GM23338 (cell line): Measurements from ENCODE around the gene FUT1. TPM values are rescaled to one million over a fixed set of nuclear protein-coding genes. Genes with fewer than 3 reads are reported as not detected.
A peak's percentile ranks its signal among the peaks of the same experiment; 100 is the strongest.
"Not testable (repeated sequence)": the region's sequence is repeated elsewhere in the genome, so short reads cannot be mapped to it uniquely, and the experiment has no call there.

Experiments
- ATAC-seq: fragments of 200-7000 bp; cut with Tn5 transposase; 3 replicates; pipeline ENCODE4 v1.9.1; 2020
- DNase-seq: peaks from one replicate; pipeline ENCODE4 v3.0.0-alpha.2; 2015; ENCODE audit warnings: low spot score
- H2AFZ ChIP-seq: fragments of 200-600 bp; sonication (generic); 2 replicates; pipeline ENCODE4 v1.8.0; 2016; ENCODE audit warnings: antibody characterized with exemption, mild to moderate bottlenecking, moderate library complexity
- H3F3A ChIP-seq: fragments of 200-600 bp; sonication (generic); replicated peaks from 2 replicates; pipeline ENCODE4 v1.8.0; 2017; ENCODE audit warnings: antibody characterized with exemption, mixed run types, low read depth
- H3K27ac ChIP-seq: fragments of 200-600 bp; sonication (generic); 2 replicates; pipeline ENCODE4 v1.6.1; 2016; ENCODE audit warnings: low read depth
- H3K27me3 ChIP-seq: fragments of 200-600 bp; sonication (generic); 2 replicates; pipeline ENCODE4 v1.8.0; 2016; ENCODE audit warnings: mild to moderate bottlenecking, mixed run types, moderate library complexity; ENCODE audit not compliant: insufficient read depth
- H3K36me3 ChIP-seq: fragments of 200-600 bp; sonication (generic); 2 replicates; pipeline ENCODE4 v1.8.0; 2016; ENCODE audit warnings: mild to moderate bottlenecking; ENCODE audit not compliant: insufficient read depth
- H3K4me1 ChIP-seq: fragments of 200-600 bp; sonication (generic); 2 replicates; pipeline ENCODE4 v1.8.0; 2016; ENCODE audit warnings: mild to moderate bottlenecking, moderate library complexity; ENCODE audit not compliant: insufficient read depth
- H3K4me2 ChIP-seq: fragments of 200-600 bp; sonication (generic); 2 replicates; pipeline ENCODE4 v1.7.1; 2017; ENCODE audit warnings: mixed run types
- H3K4me3 ChIP-seq: fragments of 200-600 bp; sonication (generic); 2 replicates; pipeline ENCODE4 v1.6.1; 2016; ENCODE audit warnings: mixed run types
- H3K79me2 ChIP-seq: fragments of 200-600 bp; sonication (generic); replicated peaks from 2 replicates; pipeline ENCODE4 v1.8.0; 2017; ENCODE audit warnings: mild to moderate bottlenecking; ENCODE audit not compliant: insufficient read depth
- H3K9me2 ChIP-seq: fragments of 200-600 bp; sonication (generic); 2 replicates; pipeline ENCODE4 v1.8.0; 2017; ENCODE audit not compliant: insufficient read depth
- H4K20me1 ChIP-seq: fragments of 200-600 bp; sonication (generic); replicated peaks from 2 replicates; pipeline ENCODE4 v1.8.0; 2017; ENCODE audit warnings: mild to moderate bottlenecking; ENCODE audit not compliant: insufficient read depth
- H3K27ac Mint-ChIP-seq: 2 replicates; pipeline ENCODE4 v1.8.0; 2020; ENCODE audit warnings: inconsistent platforms, mild to moderate bottlenecking, moderate library complexity, mixed read lengths
- H3K27me3 Mint-ChIP-seq: 3 replicates; pipeline ENCODE4 v1.8.0; 2022; ENCODE audit warnings: low read depth, mild to moderate bottlenecking, moderate library complexity, mixed read lengths, inconsistent platforms; ENCODE audit not compliant: insufficient read depth, poor library complexity
- H3K36me3 Mint-ChIP-seq: 3 replicates; pipeline ENCODE4 v1.8.0; 2021; ENCODE audit warnings: low read depth, mild to moderate bottlenecking, inconsistent platforms, moderate library complexity, mixed read lengths
- H3K4me1 Mint-ChIP-seq: 3 replicates; pipeline ENCODE4 v1.8.0; 2020; ENCODE audit warnings: mild to moderate bottlenecking, inconsistent platforms, mixed read lengths
- H3K4me3 Mint-ChIP-seq: 3 replicates; pipeline ENCODE4 v1.8.0; 2021; ENCODE audit warnings: moderate library complexity, mild to moderate bottlenecking, inconsistent platforms, mixed read lengths
- H3K9me3 Mint-ChIP-seq: 3 replicates; pipeline ENCODE4 v1.8.0; 2020; ENCODE audit warnings: moderate library complexity, mild to moderate bottlenecking, inconsistent platforms, mixed read lengths
- EZH2phosphoT487 ChIP-seq: fragments of 200-600 bp; sonication (generic); IDR thresholded peaks from one replicate; pipeline ENCODE4 v1.8.1; 2018; ENCODE audit warnings: antibody characterized with exemption; ENCODE audit not compliant: unreplicated experiment
- NANOG ChIP-seq: IDR thresholded peaks from 2 replicates; pipeline ENCODE4 v1.6.1; 2016; ENCODE audit warnings: antibody characterized with exemption, borderline replicate concordance
- POLR2AphosphoS5 ChIP-seq: IDR thresholded peaks from 2 replicates; pipeline ENCODE4 v1.6.1; 2016; ENCODE audit warnings: antibody characterized with exemption, low read depth
- STAT1 ChIP-seq: IDR thresholded peaks from one replicate; pipeline ENCODE4 v1.6.1; 2016; ENCODE audit warnings: antibody characterized with exemption; ENCODE audit not compliant: unreplicated experiment
- ZNF114 ChIP-seq: fragments of 250-450 bp; sonication (Bioruptor Pico); IDR thresholded peaks from 2 replicates; pipeline ENCODE4 v1.5.0; 2020; ENCODE audit warnings: mild to moderate bottlenecking, moderate library complexity
- polyA plus RNA-seq: library from polyadenylated mRNA; unstranded; fragments of >200 nt; fragmentation: Nextera tagmentation; extraction: Ambion mirVana; gene quantifications from 2 replicates; pipeline ENCODE4 v1.2.1, GENCODE V29; 2016
- total RNA-seq: library from RNA; depleted of rRNA; stranded (reverse); fragments of >200 nt; shearing (Covaris generic); gene quantifications from 2 replicates; pipeline ENCODE4 v1.2.3, GENCODE V29; 2014
- TF ChIP-seq, protein P1 (sequence below): IDR thresholded peaks from one replicate; pipeline ENCODE4 v1.6.1; 2018; ENCODE audit warnings: antibody characterized with exemption; ENCODE audit not compliant: unreplicated experiment
- TF ChIP-seq, protein P2 (sequence below): IDR thresholded peaks from 2 replicates; pipeline ENCODE4 v1.6.1; 2016; ENCODE audit warnings: antibody characterized with exemption

Gene FUT1
- total and polyA plus RNA-seq, 2 experiments from 2014 or later = 4.4 to 20.8 TPM

DNA sequence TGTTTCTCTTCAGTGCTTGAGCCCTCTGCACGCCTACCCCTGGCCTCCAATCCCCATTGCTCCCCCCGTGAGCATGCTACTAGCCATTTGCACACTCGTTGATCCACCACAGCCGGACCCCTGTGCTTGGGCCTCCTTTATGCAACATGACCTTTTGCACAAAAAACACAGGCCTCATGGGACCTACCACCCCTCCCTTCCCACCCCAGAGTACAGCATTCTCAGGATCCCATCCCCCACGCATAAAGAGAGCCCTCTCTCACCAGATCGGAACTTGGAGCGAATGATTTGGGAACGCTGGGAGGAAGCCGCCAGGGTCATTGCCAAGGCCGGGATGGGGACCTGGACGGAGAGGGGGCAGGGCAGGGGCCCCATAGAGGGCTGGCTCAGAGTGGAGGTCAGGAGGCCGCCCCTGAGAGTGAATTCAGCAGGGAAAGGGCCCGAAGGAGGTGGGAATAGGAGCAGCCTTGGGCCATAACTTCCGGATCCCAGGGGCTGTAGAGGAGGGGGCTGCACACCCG is 33.7 kb downstream of the FUT1 start (continued):
- no peak for TF ChIP-seq STAT1
- no peak for TF ChIP-seq POLR2AphosphoS5
- TF ChIP-seq, protein P1, sequence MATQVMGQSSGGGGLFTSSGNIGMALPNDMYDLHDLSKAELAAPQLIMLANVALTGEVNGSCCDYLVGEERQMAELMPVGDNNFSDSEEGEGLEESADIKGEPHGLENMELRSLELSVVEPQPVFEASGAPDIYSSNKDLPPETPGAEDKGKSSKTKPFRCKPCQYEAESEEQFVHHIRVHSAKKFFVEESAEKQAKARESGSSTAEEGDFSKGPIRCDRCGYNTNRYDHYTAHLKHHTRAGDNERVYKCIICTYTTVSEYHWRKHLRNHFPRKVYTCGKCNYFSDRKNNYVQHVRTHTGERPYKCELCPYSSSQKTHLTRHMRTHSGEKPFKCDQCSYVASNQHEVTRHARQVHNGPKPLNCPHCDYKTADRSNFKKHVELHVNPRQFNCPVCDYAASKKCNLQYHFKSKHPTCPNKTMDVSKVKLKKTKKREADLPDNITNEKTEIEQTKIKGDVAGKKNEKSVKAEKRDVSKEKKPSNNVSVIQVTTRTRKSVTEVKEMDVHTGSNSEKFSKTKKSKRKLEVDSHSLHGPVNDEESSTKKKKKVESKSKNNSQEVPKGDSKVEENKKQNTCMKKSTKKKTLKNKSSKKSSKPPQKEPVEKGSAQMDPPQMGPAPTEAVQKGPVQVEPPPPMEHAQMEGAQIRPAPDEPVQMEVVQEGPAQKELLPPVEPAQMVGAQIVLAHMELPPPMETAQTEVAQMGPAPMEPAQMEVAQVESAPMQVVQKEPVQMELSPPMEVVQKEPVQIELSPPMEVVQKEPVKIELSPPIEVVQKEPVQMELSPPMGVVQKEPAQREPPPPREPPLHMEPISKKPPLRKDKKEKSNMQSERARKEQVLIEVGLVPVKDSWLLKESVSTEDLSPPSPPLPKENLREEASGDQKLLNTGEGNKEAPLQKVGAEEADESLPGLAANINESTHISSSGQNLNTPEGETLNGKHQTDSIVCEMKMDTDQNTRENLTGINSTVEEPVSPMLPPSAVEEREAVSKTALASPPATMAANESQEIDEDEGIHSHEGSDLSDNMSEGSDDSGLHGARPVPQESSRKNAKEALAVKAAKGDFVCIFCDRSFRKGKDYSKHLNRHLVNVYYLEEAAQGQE = no peak
- TF ChIP-seq, protein P2, sequence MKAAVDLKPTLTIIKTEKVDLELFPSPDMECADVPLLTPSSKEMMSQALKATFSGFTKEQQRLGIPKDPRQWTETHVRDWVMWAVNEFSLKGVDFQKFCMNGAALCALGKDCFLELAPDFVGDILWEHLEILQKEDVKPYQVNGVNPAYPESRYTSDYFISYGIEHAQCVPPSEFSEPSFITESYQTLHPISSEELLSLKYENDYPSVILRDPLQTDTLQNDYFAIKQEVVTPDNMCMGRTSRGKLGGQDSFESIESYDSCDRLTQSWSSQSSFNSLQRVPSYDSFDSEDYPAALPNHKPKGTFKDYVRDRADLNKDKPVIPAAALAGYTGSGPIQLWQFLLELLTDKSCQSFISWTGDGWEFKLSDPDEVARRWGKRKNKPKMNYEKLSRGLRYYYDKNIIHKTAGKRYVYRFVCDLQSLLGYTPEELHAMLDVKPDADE = no peak
- no peak for TF ChIP-seq EZH2phosphoT487

DNA sequence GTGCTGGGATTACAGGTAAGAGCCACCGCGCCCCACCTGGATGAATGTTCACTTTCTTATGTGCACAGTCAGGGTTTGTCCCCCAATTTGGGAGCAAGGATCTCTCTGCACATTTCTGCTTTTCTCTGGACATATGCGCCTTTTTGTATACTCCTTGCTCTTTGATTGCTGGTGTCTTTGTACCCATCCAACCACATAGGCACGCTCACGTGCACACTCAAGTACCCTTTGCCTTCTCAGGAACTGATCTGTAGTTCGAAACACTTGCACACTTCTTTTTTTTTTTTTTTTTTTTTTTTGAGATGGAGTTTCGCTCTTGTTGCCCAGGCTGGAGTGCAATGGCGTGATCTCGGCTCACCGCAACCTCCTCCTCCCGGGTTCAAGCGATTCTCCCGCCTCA is 34.3 kb downstream of the FUT1 start:
- H2AFZ ChIP-seq, H3K9me3 Mint-ChIP-seq, H3K36me3 Mint-ChIP-seq, H3K4me2 ChIP-seq, DNase-seq, H3K9me2 ChIP-seq, ATAC-seq, H3K4me3 ChIP-seq, H3K36me3 ChIP-seq, H3K4me3 Mint-ChIP-seq, H3K27me3 ChIP-seq, H3K27ac Mint-ChIP-seq, H3K27ac ChIP-seq, H4K20me1 ChIP-seq, H3K79me2 ChIP-seq: not testable (repeated sequence)
- peaks cover 39% of the 10 kb centered on the region for H3K4me1 Mint-ChIP-seq
- H3K27me3 Mint-ChIP-seq = peaks cover 29% of the 10 kb centered on the region
- peaks cover 13% of the 10 kb centered on the region; the same call in 1 of the 2 replicates for H3F3A ChIP-seq
- peaks cover 39% of the 10 kb centered on the region for H3K4me1 ChIP-seq

DNA sequence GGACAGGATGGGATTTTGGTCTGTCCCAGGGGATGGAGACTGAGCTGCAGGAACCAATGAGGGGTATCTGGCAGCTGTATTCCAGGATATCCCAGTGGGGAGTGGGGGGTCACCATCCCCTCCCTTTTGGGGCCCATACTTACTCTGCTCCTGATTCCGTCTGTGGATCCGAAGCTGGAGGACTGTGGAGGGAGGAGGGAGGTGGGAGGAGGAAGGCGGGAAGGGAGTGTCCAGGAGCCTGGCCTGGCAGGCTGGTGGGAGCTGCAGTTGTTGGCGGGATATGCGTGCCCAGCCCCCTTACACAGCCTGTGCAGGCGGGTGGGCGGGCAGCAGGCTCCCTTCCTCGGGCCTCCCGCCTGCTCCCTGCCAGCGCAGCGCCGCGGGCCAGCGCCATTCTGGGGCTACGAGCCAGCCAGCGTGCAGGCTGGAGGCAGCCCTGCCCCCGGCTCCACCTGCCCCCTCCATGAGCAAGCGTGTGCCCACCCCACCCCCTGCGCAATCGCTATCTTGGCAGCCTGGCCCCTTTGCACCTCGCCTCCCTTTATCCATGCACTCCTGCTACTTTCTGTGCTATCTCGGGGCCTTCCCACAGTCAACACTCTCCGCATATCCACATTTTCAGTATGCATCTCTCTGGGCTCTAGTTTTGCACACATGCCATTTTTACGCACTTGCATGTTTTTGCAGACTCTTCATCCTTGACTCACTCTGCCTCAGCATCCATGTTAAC is 35.7 kb downstream of the FUT1 start:
- H3K4me1 Mint-ChIP-seq = peaks cover 44% of the 10 kb centered on the region
- Histone ChIP-seq H3K4me2 (peak overlapping the region; percentile 86), H3K4me3 (peak overlapping the region; percentile 57), H3K36me3 (no peaks in the 10 kb centered on the region), H3K9me2 (no peaks in the 10 kb centered on the region), H4K20me1 (no peaks in the 10 kb centered on the region), H3F3A (peaks cover 10% of the 10 kb centered on the region; the same call in 1 of the 2 replicates), H3K27me3 (no peaks in the 10 kb centered on the region), H3K79me2 (no peaks in the 10 kb centered on the region), H3K27ac (no peak overlapping the region), H3K4me1 (peaks cover 44% of the 10 kb centered on the region), H2AFZ (peak overlapping the region; percentile 90)
- peak overlapping the region; percentile 64 for H3K4me3 Mint-ChIP-seq
- peaks cover 34% of the 10 kb centered on the region for H3K27me3 Mint-ChIP-seq
- no peaks in the 10 kb centered on the region; the same call in 2 of the 3 replicates for H3K36me3 Mint-ChIP-seq
- TF ChIP-seq NANOG (no peak), EZH2phosphoT487 (no peak), ZNF114 (CRISPR knock-in tag) (no peak)
- H3K9me3 Mint-ChIP-seq = peaks cover 3% of the 10 kb centered on the region; the same call in 1 of the 3 replicates
- peak; percentile 57 for DNase-seq
- no peak overlapping the region for H3K27ac Mint-ChIP-seq
- ATAC-seq = peak; percentile 0; the same call in 2 of the 3 replicates
